SK-N-MC (cell line): ENCODE data around the gene SLC4A4.

Experiments used
- EZH2 ChIP-seq: fragments of 200-600 bp; sonication (generic); IDR thresholded peaks from one replicate; pipeline ENCODE4 v1.6.1; 2017; ENCODE audit warnings: antibody characterized with exemption
- POLR2AphosphoS5 ChIP-seq: IDR thresholded peaks from 2 replicates; pipeline ENCODE4 v1.6.1; 2012; ENCODE audit warnings: mild to moderate bottlenecking, low read depth, low read length, borderline replicate concordance

- TF ChIP-seq POLR2AphosphoS5 (no peak), EZH2 (no peak)
These were observed 91.8 kb downstream of the SLC4A4 start for GRCh38 chr4:71430609-71431008.
